Measurements from ENCODE around the gene MACROD2.

MACROD2 gene

GRCh38 chr20:15079594-15080340 lies 1084.5 kb downstream of the MACROD2 start:
- no peak overlapping the region for H3K4me3 ChIP-seq (ENCODE audit: low read length)
- H3K9ac ChIP-seq (ENCODE audit: low read depth, low read length): no peak overlapping the region
- no peak overlapping the region for H3K4me2 ChIP-seq (ENCODE audit: low read length)
- H3K36me3 ChIP-seq (ENCODE audit: insufficient read depth, low read length): no peaks in the 10 kb centered on the region
- H3K27me3 ChIP-seq (ENCODE audit: control insufficient read depth, insufficient read depth, low read length): no peaks in the 10 kb centered on the region
- H3K9me3 ChIP-seq (replicated peaks; ENCODE audit: low read length): no peaks in the 10 kb centered on the region
- H3K4me1 ChIP-seq (ENCODE audit: control insufficient read depth, insufficient read depth, low read length): no peaks in the 10 kb centered on the region

- H3K4me3 ChIP-seq (ENCODE audit: low read length): no peak overlapping the region
- no peak overlapping the region for H3K9ac ChIP-seq (ENCODE audit: low read depth, low read length)
- H3K36me3 ChIP-seq (ENCODE audit: insufficient read depth, low read length): no peaks in the 10 kb centered on the region
- H3K4me2 ChIP-seq (ENCODE audit: low read length): no peak overlapping the region
- no peaks in the 10 kb centered on the region for H3K4me1 ChIP-seq (ENCODE audit: control insufficient read depth, insufficient read depth, low read length)
- no peaks in the 10 kb centered on the region for H3K9me3 ChIP-seq (replicated peaks; ENCODE audit: low read length)
- no peaks in the 10 kb centered on the region for H3K27me3 ChIP-seq (ENCODE audit: control insufficient read depth, insufficient read depth, low read length)
Observed at GRCh38 chr20:15081261-15081660, 1085.9 kb downstream of the MACROD2 start.

- Histone ChIP-seq H3K36me3 (ENCODE audit: insufficient read depth, low read length) (no peaks in the 10 kb centered on the region), H3K4me3 (ENCODE audit: low read length) (no peak overlapping the region), H3K4me2 (ENCODE audit: low read length) (no peak overlapping the region), H3K4me1 (ENCODE audit: control insufficient read depth, insufficient read depth, low read length) (no peaks in the 10 kb centered on the region), H3K9ac (ENCODE audit: low read depth, low read length) (no peak overlapping the region), H3K9me3 (replicated peaks; ENCODE audit: low read length) (no peaks in the 10 kb centered on the region), H3K27me3 (ENCODE audit: control insufficient read depth, insufficient read depth, low read length) (no peaks in the 10 kb centered on the region)
Observed at GRCh38 chr20:15091421-15092037, 1096.2 kb downstream of the MACROD2 start.

GRCh38 chr20:15098351-15098750 lies 1103.0 kb downstream of the MACROD2 start:
- no peaks in the 10 kb centered on the region for H3K9me3 ChIP-seq (replicated peaks; ENCODE audit: low read length)
- no peaks in the 10 kb centered on the region for H3K36me3 ChIP-seq (ENCODE audit: insufficient read depth, low read length)
- H3K4me1 ChIP-seq (ENCODE audit: control insufficient read depth, insufficient read depth, low read length): no peaks in the 10 kb centered on the region
- H3K27me3 ChIP-seq (ENCODE audit: control insufficient read depth, insufficient read depth, low read length): no peaks in the 10 kb centered on the region
- H3K4me3 ChIP-seq (ENCODE audit: low read length): no peak overlapping the region
- H3K4me2 ChIP-seq (ENCODE audit: low read length): no peak overlapping the region
- H3K9ac ChIP-seq (ENCODE audit: low read depth, low read length): no peak overlapping the region

- Histone ChIP-seq H3K4me2 (ENCODE audit: low read length) (no peak overlapping the region), H3K27me3 (ENCODE audit: control insufficient read depth, insufficient read depth, low read length) (no peaks in the 10 kb centered on the region), H3K4me1 (ENCODE audit: control insufficient read depth, insufficient read depth, low read length) (no peaks in the 10 kb centered on the region), H3K9me3 (replicated peaks; ENCODE audit: low read length) (no peaks in the 10 kb centered on the region), H3K36me3 (ENCODE audit: insufficient read depth, low read length) (no peaks in the 10 kb centered on the region), H3K9ac (ENCODE audit: low read depth, low read length) (no peak overlapping the region), H3K4me3 (ENCODE audit: low read length) (no peak overlapping the region)
Observed at GRCh38 chr20:15099130-15099529, 1103.8 kb downstream of the MACROD2 start.

- no peaks in the 10 kb centered on the region for H3K4me1 ChIP-seq (ENCODE audit: control insufficient read depth, insufficient read depth, low read length)
- H3K9ac ChIP-seq (ENCODE audit: low read depth, low read length): no peak overlapping the region
- no peak overlapping the region for H3K4me3 ChIP-seq (ENCODE audit: low read length)
- H3K36me3 ChIP-seq (ENCODE audit: insufficient read depth, low read length): no peaks in the 10 kb centered on the region
- H3K4me2 ChIP-seq (ENCODE audit: low read length): no peak overlapping the region
- H3K9me3 ChIP-seq (replicated peaks; ENCODE audit: low read length): no peaks in the 10 kb centered on the region
- H3K27me3 ChIP-seq (ENCODE audit: control insufficient read depth, insufficient read depth, low read length): no peaks in the 10 kb centered on the region
Observed at GRCh38 chr20:15100506-15101160, 1105.3 kb downstream of the MACROD2 start.

GRCh38 chr20:15107931-15108330 lies 1112.6 kb downstream of the MACROD2 start:
- no peak overlapping the region for H3K9ac ChIP-seq (ENCODE audit: low read depth, low read length)
- no peaks in the 10 kb centered on the region for H3K4me1 ChIP-seq (ENCODE audit: control insufficient read depth, insufficient read depth, low read length)
- no peaks in the 10 kb centered on the region for H3K27me3 ChIP-seq (ENCODE audit: control insufficient read depth, insufficient read depth, low read length)
- no peak overlapping the region for H3K4me3 ChIP-seq (ENCODE audit: low read length)
- no peaks in the 10 kb centered on the region for H3K9me3 ChIP-seq (replicated peaks; ENCODE audit: low read length)
- H3K36me3 ChIP-seq (ENCODE audit: insufficient read depth, low read length): no peaks in the 10 kb centered on the region
- H3K4me2 ChIP-seq (ENCODE audit: low read length): no peak overlapping the region

- no peak overlapping the region for H3K9ac ChIP-seq (ENCODE audit: low read depth, low read length)
- no peak overlapping the region for H3K4me3 ChIP-seq (ENCODE audit: low read length)
- no peaks in the 10 kb centered on the region for H3K4me1 ChIP-seq (ENCODE audit: control insufficient read depth, insufficient read depth, low read length)
- H3K36me3 ChIP-seq (ENCODE audit: insufficient read depth, low read length): no peaks in the 10 kb centered on the region
- no peak overlapping the region for H3K4me2 ChIP-seq (ENCODE audit: low read length)
- H3K9me3 ChIP-seq (replicated peaks; ENCODE audit: low read length): no peaks in the 10 kb centered on the region
- no peaks in the 10 kb centered on the region for H3K27me3 ChIP-seq (ENCODE audit: control insufficient read depth, insufficient read depth, low read length)
Observed at GRCh38 chr20:15109494-15109893, 1114.2 kb downstream of the MACROD2 start.

- H3K4me3 ChIP-seq (ENCODE audit: low read length): no peak overlapping the region
- no peaks in the 10 kb centered on the region for H3K36me3 ChIP-seq (ENCODE audit: insufficient read depth, low read length)
- no peaks in the 10 kb centered on the region for H3K4me1 ChIP-seq (ENCODE audit: control insufficient read depth, insufficient read depth, low read length)
- no peak overlapping the region for H3K9ac ChIP-seq (ENCODE audit: low read depth, low read length)
- H3K4me2 ChIP-seq (ENCODE audit: low read length): no peak overlapping the region
- H3K9me3 ChIP-seq (replicated peaks; ENCODE audit: low read length): no peaks in the 10 kb centered on the region
- no peaks in the 10 kb centered on the region for H3K27me3 ChIP-seq (ENCODE audit: control insufficient read depth, insufficient read depth, low read length)
Observed at GRCh38 chr20:15111654-15112053, 1116.3 kb downstream of the MACROD2 start.

- no peak overlapping the region for H3K9ac ChIP-seq (ENCODE audit: low read depth, low read length)
- no peaks in the 10 kb centered on the region for H3K36me3 ChIP-seq (ENCODE audit: insufficient read depth, low read length)
- H3K4me3 ChIP-seq (ENCODE audit: low read length): no peak overlapping the region
- no peaks in the 10 kb centered on the region for H3K27me3 ChIP-seq (ENCODE audit: control insufficient read depth, insufficient read depth, low read length)
- no peaks in the 10 kb centered on the region for H3K4me1 ChIP-seq (ENCODE audit: control insufficient read depth, insufficient read depth, low read length)
- no peaks in the 10 kb centered on the region for H3K9me3 ChIP-seq (replicated peaks; ENCODE audit: low read length)
- no peak overlapping the region for H3K4me2 ChIP-seq (ENCODE audit: low read length)
Observed at GRCh38 chr20:15113144-15113773, 1117.9 kb downstream of the MACROD2 start.

GRCh38 chr20:15119852-15120487 lies 1124.7 kb downstream of the MACROD2 start:
- H3K27me3 ChIP-seq (ENCODE audit: control insufficient read depth, insufficient read depth, low read length): no peaks in the 10 kb centered on the region
- no peaks in the 10 kb centered on the region for H3K36me3 ChIP-seq (ENCODE audit: insufficient read depth, low read length)
- no peak overlapping the region for H3K4me3 ChIP-seq (ENCODE audit: low read length)
- no peaks in the 10 kb centered on the region for H3K9me3 ChIP-seq (replicated peaks; ENCODE audit: low read length)
- no peak overlapping the region for H3K9ac ChIP-seq (ENCODE audit: low read depth, low read length)
- no peak overlapping the region for H3K4me2 ChIP-seq (ENCODE audit: low read length)
- no peaks in the 10 kb centered on the region for H3K4me1 ChIP-seq (ENCODE audit: control insufficient read depth, insufficient read depth, low read length)

Data from skeletal muscle satellite cell (primary cell).